HG03103 (cell line): ENCODE measurements around the gene SNX3.

ENCODE experiments used
- ATAC-seq: cut with Tn5 transposase; IDR thresholded peaks from one replicate; pipeline ENCODE4 v1.9.1; 2021; ENCODE audit warnings: low read depth; ENCODE audit not compliant: unreplicated experiment

Gene SNX3

GRCh38 chr6:108209738-108210137, 51.1 kb downstream of the SNX3 start:
- no peak for ATAC-seq

- no peak for ATAC-seq
Measured at GRCh38 chr6:108207013-108207412, 53.8 kb downstream of the SNX3 start.

- ATAC-seq: no peak
Measured at GRCh38 chr6:108203189-108204112, 57.4 kb downstream of the SNX3 start.

GRCh38 chr6:108200631-108201030, 60.2 kb downstream of the SNX3 start:
- ATAC-seq: no peak

- no peak for ATAC-seq
Measured at GRCh38 chr6:108200186-108200585, 60.7 kb downstream of the SNX3 start.

GRCh38 chr6:108198761-108199498, 61.9 kb downstream of the SNX3 start:
- ATAC-seq: no peak

- ATAC-seq: no peak
Measured at GRCh38 chr6:108195209-108195608, 65.6 kb downstream of the SNX3 start.

- no peak for ATAC-seq
Measured at GRCh38 chr6:108194503-108194902, 66.3 kb downstream of the SNX3 start.

- no peak for ATAC-seq
Measured at GRCh38 chr6:108193835-108194234, 67.0 kb downstream of the SNX3 start.

- no peak for ATAC-seq
Measured at GRCh38 chr6:108193131-108193530, 67.7 kb downstream of the SNX3 start.

- ATAC-seq: no peak
Measured at GRCh38 chr6:108187519-108187918, 73.3 kb downstream of the SNX3 start.

GRCh38 chr6:108186226-108186625, 74.6 kb downstream of the SNX3 start:
- ATAC-seq: no peak

GRCh38 chr6:108180776-108181175, 80.1 kb downstream of the SNX3 start:
- no peak for ATAC-seq

GRCh38 chr6:108180266-108180665, 80.6 kb downstream of the SNX3 start:
- no peak for ATAC-seq

- ATAC-seq: no peak
Measured at GRCh38 chr6:108179741-108180140, 81.1 kb downstream of the SNX3 start.

GRCh38 chr6:108176281-108177089, 84.4 kb downstream of the SNX3 start:
- ATAC-seq: no peak

GRCh38 chr6:108175592-108176279, 85.1 kb downstream of the SNX3 start:
- ATAC-seq: no peak

- no peak for ATAC-seq
Measured at GRCh38 chr6:108175176-108175591, 85.7 kb downstream of the SNX3 start.

GRCh38 chr6:108174371-108175175, 86.3 kb downstream of the SNX3 start:
- no peak for ATAC-seq
